ENCODE data around the gene EOMES. TPM values are rescaled to one million over a fixed set of nuclear protein-coding genes. Genes with fewer than 3 reads are reported as not detected.

The EOMES gene
- total and polyA plus RNA-seq, 2 experiments from 2014 or later: 0.10 TPM

- H3K27ac Mint-ChIP-seq: no peak overlapping the region
- peak overlapping the region; percentile 76 for H3K4me3 Mint-ChIP-seq
- peaks cover 74% of the 10 kb centered on the region for H3K4me1 Mint-ChIP-seq
- Histone ChIP-seq H3K27ac (ENCODE audit: low read depth) (no peak overlapping the region), H3K27me3 (ENCODE audit: insufficient read depth) (peaks cover 100% of the 10 kb centered on the region), H3F3A (replicated peaks; ENCODE audit: low read depth) (peaks cover 34% of the 10 kb centered on the region), H3K79me2 (replicated peaks; ENCODE audit: insufficient read depth) (no peaks in the 10 kb centered on the region), H3K4me1 (ENCODE audit: insufficient read depth) (peaks cover 78% of the 10 kb centered on the region), H3K4me3 (peak overlapping the region; percentile 62), H4K20me1 (replicated peaks; ENCODE audit: insufficient read depth) (peaks cover 21% of the 10 kb centered on the region), H3K36me3 (ENCODE audit: insufficient read depth) (no peaks in the 10 kb centered on the region), H3K9me2 (ENCODE audit: insufficient read depth) (no peaks in the 10 kb centered on the region), H2AFZ (no peak overlapping the region; the same call in 1 of the 2 replicates), H3K4me2 (peak overlapping the region; percentile 90)
- TF ChIP-seq EZH2 (IDR thresholded peaks at IDR 0.05; ENCODE audit: low read depth, unreplicated experiment) (peak; percentile 95), NANOG (IDR thresholded peaks at IDR 0.05; ENCODE audit: borderline replicate concordance) (no peak)
- H3K36me3 Mint-ChIP-seq (ENCODE audit: low read depth): no peaks in the 10 kb centered on the region
- H3K9me3 Mint-ChIP-seq: no peaks in the 10 kb centered on the region; the same call in 1 of the 3 replicates
- ATAC-seq (no peak), DNase-seq (ENCODE audit: low spot score) (no peak)
- peaks cover 93% of the 10 kb centered on the region for H3K27me3 Mint-ChIP-seq (ENCODE audit: insufficient read depth, low read depth, poor library complexity)
These were observed 1.3 kb upstream of the EOMES start for GRCh38 chr3:27723456-27723814.

- no peaks in the 10 kb centered on the region for H3K9me2 ChIP-seq (ENCODE audit: insufficient read depth)
- peaks cover 21% of the 10 kb centered on the region for H4K20me1 ChIP-seq (replicated peaks; ENCODE audit: insufficient read depth)
- H3K4me1 Mint-ChIP-seq: peaks cover 74% of the 10 kb centered on the region
- H3K9me3 Mint-ChIP-seq: no peaks in the 10 kb centered on the region; the same call in 1 of the 3 replicates
- DNase-seq (ENCODE audit: low spot score) (peak; percentile 67), ATAC-seq (no peak)
- no peaks in the 10 kb centered on the region for H3K36me3 Mint-ChIP-seq (ENCODE audit: low read depth)
- H3K79me2 ChIP-seq (replicated peaks; ENCODE audit: insufficient read depth): no peaks in the 10 kb centered on the region
- H3K27ac ChIP-seq (ENCODE audit: low read depth): no peak overlapping the region
- H3K4me2 ChIP-seq: peak overlapping the region; percentile 90
- H3K4me1 ChIP-seq (ENCODE audit: insufficient read depth): peaks cover 82% of the 10 kb centered on the region
- H3K27me3 ChIP-seq (ENCODE audit: insufficient read depth): peaks cover 100% of the 10 kb centered on the region
- H3K27ac Mint-ChIP-seq: no peak overlapping the region
- H3K4me3 ChIP-seq: peak overlapping the region; percentile 62
- H3K27me3 Mint-ChIP-seq (ENCODE audit: insufficient read depth, low read depth, poor library complexity): peaks cover 93% of the 10 kb centered on the region
- H3K36me3 ChIP-seq (ENCODE audit: insufficient read depth): no peaks in the 10 kb centered on the region
- peaks cover 32% of the 10 kb centered on the region for H3F3A ChIP-seq (replicated peaks; ENCODE audit: low read depth)
- peak overlapping the region; percentile 76 for H3K4me3 Mint-ChIP-seq
- no peak overlapping the region; the same call in 1 of the 2 replicates for H2AFZ ChIP-seq
- TF ChIP-seq EZH2phosphoT487 (IDR thresholded peaks at IDR 0.05; ENCODE audit: unreplicated experiment): no peak
- no peak for TF ChIP-seq NANOG (IDR thresholded peaks at IDR 0.05; ENCODE audit: borderline replicate concordance)
These were observed 900 bp upstream of the EOMES start for GRCh38 chr3:27723001-27723445.

GRCh38 chr3:27720899-27721716 is 1.0 kb downstream of the EOMES start:
- Mint-ChIP-seq H3K27ac (no peak overlapping the region), H3K36me3 (ENCODE audit: low read depth) (no peaks in the 10 kb centered on the region), H3K27me3 (ENCODE audit: insufficient read depth, low read depth, poor library complexity) (peaks cover 93% of the 10 kb centered on the region), H3K4me3 (peak overlapping the region; percentile 71), H3K9me3 (no peaks in the 10 kb centered on the region; the same call in 1 of the 3 replicates), H3K4me1 (peaks cover 75% of the 10 kb centered on the region)
- Histone ChIP-seq H3K4me2 (peak overlapping the region; percentile 90), H3K79me2 (replicated peaks; ENCODE audit: insufficient read depth) (no peaks in the 10 kb centered on the region), H3K9me2 (ENCODE audit: insufficient read depth) (no peaks in the 10 kb centered on the region), H2AFZ (peak overlapping the region; percentile 86), H3K27me3 (ENCODE audit: insufficient read depth) (peaks cover 100% of the 10 kb centered on the region), H3K4me1 (ENCODE audit: insufficient read depth) (peaks cover 83% of the 10 kb centered on the region), H3F3A (replicated peaks; ENCODE audit: low read depth) (peaks cover 26% of the 10 kb centered on the region), H4K20me1 (replicated peaks; ENCODE audit: insufficient read depth) (peaks cover 18% of the 10 kb centered on the region), H3K36me3 (ENCODE audit: insufficient read depth) (no peaks in the 10 kb centered on the region), H3K27ac (ENCODE audit: low read depth) (no peak overlapping the region), H3K4me3 (peak overlapping the region; percentile 62)
- DNase-seq (ENCODE audit: low spot score) (peak; percentile 70), ATAC-seq (peak; percentile 31)
- TF ChIP-seq EZH2 (IDR thresholded peaks at IDR 0.05; ENCODE audit: low read depth, unreplicated experiment) (peak; percentile 72), CTCF (conservative IDR thresholded peaks at IDR 0.05; ENCODE audit: low read depth in 2 of 2) (no peak; a peak in 1 of 4 replicates), STAT1 (IDR thresholded peaks at IDR 0.05; ENCODE audit: unreplicated experiment) (no peak), ZNF114 (CRISPR knock-in tag; IDR thresholded peaks at IDR 0.05) (no peak), EZH2phosphoT487 (IDR thresholded peaks at IDR 0.05; ENCODE audit: unreplicated experiment) (peak; percentile 86), CREB1 (CRISPR knock-in tag; IDR thresholded peaks at IDR 0.05; ENCODE audit: low read depth) (no peak), JUNB (IDR thresholded peaks at IDR 0.05; ENCODE audit: unreplicated experiment) (no peak), NANOG (IDR thresholded peaks at IDR 0.05; ENCODE audit: borderline replicate concordance) (no peak)
